Nephron progenitor cell (in vitro differentiated cells): ENCODE data around the gene JAKMIP2.

Source experiments
- DNase-seq: peaks from one replicate; pipeline ENCODE4 v3.0.0; 2021
- H3K27ac Mint-ChIP-seq: 2 replicates; pipeline ENCODE4 v1.8.0; 2021; ENCODE audit warnings: mild to moderate bottlenecking, moderate library complexity, mixed read lengths
- H3K27me3 Mint-ChIP-seq: 2 replicates; pipeline ENCODE4 v1.8.0; 2021; ENCODE audit warnings: mild to moderate bottlenecking, low read depth, mixed read lengths; ENCODE audit not compliant: poor library complexity
- H3K36me3 Mint-ChIP-seq: 2 replicates; pipeline ENCODE4 v1.8.0; 2021; ENCODE audit warnings: low read depth, mixed read lengths
- H3K4me1 Mint-ChIP-seq: 2 replicates; pipeline ENCODE4 v1.8.0; 2021; ENCODE audit warnings: mixed read lengths
- H3K4me3 Mint-ChIP-seq: 2 replicates; pipeline ENCODE4 v1.8.0; 2021; ENCODE audit warnings: mild to moderate bottlenecking, moderate library complexity, mixed read lengths
- H3K9me3 Mint-ChIP-seq: 2 replicates; pipeline ENCODE4 v1.8.0; 2021; ENCODE audit warnings: mild to moderate bottlenecking, moderate library complexity, mixed read lengths
- CTCF ChIP-seq: fragments of 200-600 bp; sonication (generic); IDR thresholded peaks from 2 replicates; pipeline ENCODE4 v1.5.0; 2021; ENCODE audit warnings: antibody characterized with exemption

The JAKMIP2 gene

GRCh38 chr5:147735621-147736125, 46.9 kb downstream of the JAKMIP2 start:
- H3K27ac Mint-ChIP-seq, result no peak overlapping the region
- no peak overlapping the region for H3K4me3 Mint-ChIP-seq
- peaks cover 3% of the 10 kb centered on the region for H3K27me3 Mint-ChIP-seq
- no peak for DNase-seq
- H3K36me3 Mint-ChIP-seq, result peaks cover 11% of the 10 kb centered on the region
- H3K4me1 Mint-ChIP-seq, result peaks cover 6% of the 10 kb centered on the region
- peaks cover 7% of the 10 kb centered on the region for H3K9me3 Mint-ChIP-seq
- TF ChIP-seq CTCF, result no peak

DNA sequence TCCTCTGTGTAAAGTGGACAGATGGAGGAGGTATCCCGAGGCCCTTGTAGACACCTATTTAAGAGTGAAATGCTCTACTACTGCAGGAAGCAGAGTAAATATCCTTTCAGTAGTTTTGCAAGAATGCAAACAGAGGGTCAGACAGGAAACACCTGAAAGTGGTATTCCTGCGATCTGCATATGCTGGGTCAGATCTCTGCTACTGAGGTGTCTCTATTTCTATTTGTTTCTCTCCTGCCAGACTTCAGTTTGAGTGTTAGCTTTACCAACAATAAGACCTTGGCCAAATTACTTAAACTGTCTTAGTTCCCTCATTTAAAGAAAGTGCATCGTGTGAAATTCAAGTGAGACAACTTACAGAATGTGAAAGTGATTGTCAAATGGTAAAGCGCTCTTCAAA, 47.6 kb downstream of the JAKMIP2 start:
- H3K9me3 Mint-ChIP-seq, result peaks cover 7% of the 10 kb centered on the region
- no peak overlapping the region for H3K27ac Mint-ChIP-seq
- no peak overlapping the region for H3K4me3 Mint-ChIP-seq
- peaks cover 11% of the 10 kb centered on the region for H3K36me3 Mint-ChIP-seq
- TF ChIP-seq CTCF, result no peak
- H3K27me3 Mint-ChIP-seq, result peaks cover 3% of the 10 kb centered on the region
- DNase-seq, result no peak
- H3K4me1 Mint-ChIP-seq, result peaks cover 6% of the 10 kb centered on the region

DNA sequence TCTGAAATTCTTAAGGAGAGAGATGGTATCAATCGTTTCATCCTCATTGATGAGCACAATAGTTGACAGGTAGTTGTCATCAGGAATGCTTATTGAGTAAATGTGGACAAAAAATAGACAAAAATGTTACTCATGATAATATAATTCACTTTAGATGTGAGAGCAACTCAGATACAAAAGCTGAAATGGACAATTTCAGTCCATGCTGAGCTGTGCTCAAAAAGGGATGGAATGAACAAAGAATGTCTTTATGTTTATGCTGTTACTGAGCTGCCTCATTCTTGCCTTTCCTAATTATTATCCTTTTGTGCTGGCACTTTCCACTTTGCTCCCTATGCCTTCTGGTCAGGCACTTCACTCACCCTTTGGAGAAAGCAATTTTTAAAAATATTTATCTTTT, 49.5 kb downstream of the JAKMIP2 start:
- Mint-ChIP-seq H3K4me3 (no peak overlapping the region), H3K27me3 (peaks cover 3% of the 10 kb centered on the region), H3K9me3 (peaks cover 7% of the 10 kb centered on the region), H3K27ac (no peak overlapping the region), H3K4me1 (peaks cover 6% of the 10 kb centered on the region), H3K36me3 (peaks cover 21% of the 10 kb centered on the region)
- no peak for TF ChIP-seq CTCF
- no peak for DNase-seq

- peaks cover 6% of the 10 kb centered on the region for H3K4me1 Mint-ChIP-seq
- no peak for DNase-seq
Observed at GRCh38 chr5:147732291-147732883, 50.1 kb downstream of the JAKMIP2 start.

GRCh38 chr5:147731431-147732290, 50.9 kb downstream of the JAKMIP2 start:
- H3K36me3 Mint-ChIP-seq, result peaks cover 32% of the 10 kb centered on the region
- no peak overlapping the region for H3K27ac Mint-ChIP-seq
- DNase-seq, result no peak
- H3K9me3 Mint-ChIP-seq, result peaks cover 7% of the 10 kb centered on the region
- TF ChIP-seq CTCF, result no peak
- no peak overlapping the region for H3K4me3 Mint-ChIP-seq
- H3K4me1 Mint-ChIP-seq, result peaks cover 6% of the 10 kb centered on the region
- H3K27me3 Mint-ChIP-seq, result peaks cover 3% of the 10 kb centered on the region

More at GRCh38 chr5:147732291-147732883, 50.1 kb downstream of the JAKMIP2 start:
- Mint-ChIP-seq H3K36me3 (peaks cover 28% of the 10 kb centered on the region), H3K27me3 (peaks cover 3% of the 10 kb centered on the region), H3K27ac (no peak overlapping the region), H3K9me3 (peaks cover 7% of the 10 kb centered on the region), H3K4me3 (no peak overlapping the region)
- no peak for TF ChIP-seq CTCF
